Measurements from ENCODE around the gene SLC38A8.

- TF ChIP-seq CTCF (IDR thresholded peaks at IDR 0.05; ENCODE audit: poor library complexity) (no peak), EZH2 (IDR thresholded peaks at IDR 0.05; ENCODE audit: borderline replicate concordance) (no peak), EZH2phosphoT487 (IDR thresholded peaks at IDR 0.05; ENCODE audit: low read depth, severe bottlenecking, unreplicated experiment) (no peak)
Observed at GRCh38 chr16:83960521-83961249, 81.9 kb downstream of the SLC38A8 start.

All from hepatocyte (in vitro differentiated cells).